Spleen (tissue), 7 donors: ENCODE data around the gene LRRC8D.

Source experiments
- POLR2A ChIP-seq, 3 donors: fragments of 450-650 bp; IDR thresholded peaks; one replicate each; pipeline ENCODE4 v1.5.1; 2017; ENCODE audit warnings: antibody characterized with exemption in 3 of 3, mild to moderate bottlenecking in 1 of 3
- POLR2AphosphoS5 ChIP-seq, 3 donors: sonication (generic); formaldehyde crosslinking; IDR thresholded peaks; one replicate each; pipeline ENCODE4 v1.5.1; 2017; ENCODE audit warnings: antibody characterized with exemption in 3 of 3
- TF ChIP-seq, protein P1 (sequence below), 11 experiments: fragments of 200-600 bp in 7 of 11; fragments of 450-650 bp in 4 of 11; sonication (generic) in 4 of 11; IDR thresholded peaks in 8 of 11; conservative IDR thresholded peaks in 3 of 11; 1 replicate in 7 of 11; 2 replicates in 4 of 11; pipeline versions ENCODE4 v1.4.0 to v1.8.0; 2016 to 2021; ENCODE audit warnings: antibody characterized with exemption in 11 of 11, inconsistent platforms in 4 of 11, mild to moderate bottlenecking in 1 of 11
- donor health status: DM: no; HTN: no; CAD: no; lungs with moderate emphysema.
- donor health status: DM: no; HTN: no; CAD: no.
- donor health status: DM: no; HTN: no; CAD: no.

DNA sequence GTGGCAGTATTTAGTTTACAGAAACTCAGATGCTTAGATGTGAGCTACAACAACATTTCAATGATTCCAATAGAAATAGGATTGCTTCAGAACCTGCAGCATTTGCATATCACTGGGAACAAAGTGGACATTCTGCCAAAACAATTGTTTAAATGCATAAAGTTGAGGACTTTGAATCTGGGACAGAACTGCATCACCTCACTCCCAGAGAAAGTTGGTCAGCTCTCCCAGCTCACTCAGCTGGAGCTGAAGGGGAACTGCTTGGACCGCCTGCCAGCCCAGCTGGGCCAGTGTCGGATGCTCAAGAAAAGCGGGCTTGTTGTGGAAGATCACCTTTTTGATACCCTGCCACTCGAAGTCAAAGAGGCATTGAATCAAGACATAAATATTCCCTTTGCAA is 114.4 kb downstream of the LRRC8D start:
- TF ChIP-seq, protein P1, sequence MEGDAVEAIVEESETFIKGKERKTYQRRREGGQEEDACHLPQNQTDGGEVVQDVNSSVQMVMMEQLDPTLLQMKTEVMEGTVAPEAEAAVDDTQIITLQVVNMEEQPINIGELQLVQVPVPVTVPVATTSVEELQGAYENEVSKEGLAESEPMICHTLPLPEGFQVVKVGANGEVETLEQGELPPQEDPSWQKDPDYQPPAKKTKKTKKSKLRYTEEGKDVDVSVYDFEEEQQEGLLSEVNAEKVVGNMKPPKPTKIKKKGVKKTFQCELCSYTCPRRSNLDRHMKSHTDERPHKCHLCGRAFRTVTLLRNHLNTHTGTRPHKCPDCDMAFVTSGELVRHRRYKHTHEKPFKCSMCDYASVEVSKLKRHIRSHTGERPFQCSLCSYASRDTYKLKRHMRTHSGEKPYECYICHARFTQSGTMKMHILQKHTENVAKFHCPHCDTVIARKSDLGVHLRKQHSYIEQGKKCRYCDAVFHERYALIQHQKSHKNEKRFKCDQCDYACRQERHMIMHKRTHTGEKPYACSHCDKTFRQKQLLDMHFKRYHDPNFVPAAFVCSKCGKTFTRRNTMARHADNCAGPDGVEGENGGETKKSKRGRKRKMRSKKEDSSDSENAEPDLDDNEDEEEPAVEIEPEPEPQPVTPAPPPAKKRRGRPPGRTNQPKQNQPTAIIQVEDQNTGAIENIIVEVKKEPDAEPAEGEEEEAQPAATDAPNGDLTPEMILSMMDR (IDR thresholded peaks at IDR 0.05 in 8 of 11, conservative IDR thresholded peaks at IDR 0.05 in 3 of 11): no peak
- no peak for TF ChIP-seq POLR2AphosphoS5 (IDR thresholded peaks at IDR 0.05)
- no peak for TF ChIP-seq POLR2A (IDR thresholded peaks at IDR 0.05)
